HepG2 (cell line): Measurements from ENCODE around the gene TCTN2. TPM values are rescaled to one million over a fixed set of nuclear protein-coding genes. Genes with fewer than 3 reads are reported as not detected.

ENCODE experiments used
- ATAC-seq: fragments of 200-7000 bp; cut with Tn5 transposase; 3 replicates; pipeline ENCODE4 v1.9.1; 2020; ENCODE audit warnings: mild to moderate bottlenecking, moderate library complexity
- BruUV-seq: library from RNA; stranded (reverse); fragments of 400-500 nt; replicated peaks from 2 replicates; lab custom pipeline; 2021; lab: Mats Ljungman, UMichigan
- CTCF ChIA-PET: fragments of 300-600 bp; formaldehyde crosslinking; extraction: SDS; loops from one replicate; lab custom pipeline; 2021; ENCODE audit warnings: low total read pairs, inconsistent platforms, low intra/inter-chr PET ratio; lab: Yijun Ruan, JAX
- POLR2A ChIA-PET: fragments of 350-600 bp; sonication (Branson Sonifier 250); formaldehyde crosslinking; loops from one replicate; lab custom pipeline; 2020; ENCODE audit warnings: antibody characterized with exemption, inconsistent platforms; lab: Yijun Ruan, JAX
- DNase-seq: peaks from one replicate; pipeline ENCODE4 v3.0.0-alpha.2; 2015; ENCODE audit warnings: low spot score
- FAIRE-seq: peaks from 3 replicates; lab custom pipeline; 2011; peaks lifted over from hg19 to GRCh38; lab: Jason Lieb, UNC
- H2AFZ ChIP-seq: one replicate; pipeline ENCODE4 v1.6.1; 2011; ENCODE audit warnings: low read length, inconsistent platforms
- H3K27ac ChIP-seq: fragments of 300-600 bp; 3 replicates; pipeline ENCODE4 v1.8.0; 2011; ENCODE audit warnings: mixed run types, mild to moderate bottlenecking, mixed read lengths, low read length, inconsistent platforms; ENCODE audit not compliant: insufficient read depth; ENCODE audit errors: extremely low read length
- H3K27me3 ChIP-seq, 2 experiments: fragments of 200-600 bp in 1 of 2; 2 replicates in 1 of 2; 3 replicates in 1 of 2; pipeline versions ENCODE4 v1.6.0 to v1.8.0; 2011; ENCODE audit warnings: low read length in 2 of 2, mild to moderate bottlenecking in 2 of 2, moderate library complexity in 2 of 2, inconsistent platforms in 1 of 2; ENCODE audit not compliant: insufficient read depth in 2 of 2, control insufficient read depth in 1 of 2
- H3K36me3 ChIP-seq, 2 experiments: fragments of 200-600 bp in 1 of 2; replicated peaks in 1 of 2; 2 replicates in 1 of 2; 3 replicates in 1 of 2; pipeline versions ENCODE4 v1.5.1 to v1.8.0; 2011; ENCODE audit warnings: low read length in 2 of 2, inconsistent platforms in 1 of 2; ENCODE audit not compliant: insufficient read depth in 2 of 2, control insufficient read depth in 1 of 2
- H3K4me1 ChIP-seq: 2 replicates; pipeline ENCODE4 v1.5.1; 2012; ENCODE audit warnings: low read length, inconsistent platforms; ENCODE audit not compliant: insufficient read depth
- H3K4me2 ChIP-seq: 2 replicates; pipeline ENCODE4 v1.6.0; 2011; ENCODE audit warnings: low read depth, low read length, inconsistent platforms
- H3K4me3 ChIP-seq, 3 experiments: fragments of 200-600 bp in 1 of 3; sonication (generic), shearing (Covaris generic) in 1 of 3; replicated peaks in 1 of 3; 2 replicates each; pipeline ENCODE4 v1.5.1; 2011 to 2016; ENCODE audit warnings: low read length in 3 of 3, inconsistent platforms in 2 of 3, low read depth in 2 of 3, mild to moderate bottlenecking in 2 of 3, control low read depth in 1 of 3, mixed read lengths in 1 of 3; ENCODE audit not compliant: insufficient read depth in 1 of 3
- H3K79me2 ChIP-seq: one replicate; pipeline ENCODE4 v1.6.1; 2011; ENCODE audit warnings: low read length, inconsistent platforms; ENCODE audit not compliant: insufficient read depth
- H3K9ac ChIP-seq: 2 replicates; pipeline ENCODE4 v1.6.0; 2011; ENCODE audit warnings: mild to moderate bottlenecking, low read depth, low read length, inconsistent platforms; ENCODE audit not compliant: insufficient read depth
- H3K9me3 ChIP-seq: 2 replicates; pipeline ENCODE4 v1.5.1; 2012; ENCODE audit warnings: mild to moderate bottlenecking, low read length
- H4K20me1 ChIP-seq: 2 replicates; pipeline ENCODE4 v1.6.0; 2011; ENCODE audit warnings: inconsistent platforms, mild to moderate bottlenecking, low read length, moderate library complexity; ENCODE audit not compliant: insufficient read depth
- HNRNPUL1 ChIP-seq: fragments of 200-400 bp; formaldehyde crosslinking; IDR thresholded peaks from 2 replicates; pipeline ENCODE4 v1.6.1; 2017; ENCODE audit warnings: low read depth, mild to moderate bottlenecking, low read length, moderate library complexity
- HOXA5 ChIP-seq: sonication (generic); formaldehyde crosslinking; IDR thresholded peaks from 2 replicates; pipeline ENCODE4 v1.4.0; 2020; ENCODE audit warnings: missing genetic modification reagents
- RARG ChIP-seq: sonication (generic); formaldehyde crosslinking; IDR thresholded peaks from 2 replicates; pipeline ENCODE4 v1.4.0; 2020; ENCODE audit warnings: low read depth, mild to moderate bottlenecking, missing genetic modification reagents
- ZNF263 ChIP-seq: sonication (generic); formaldehyde crosslinking; IDR thresholded peaks from 2 replicates; pipeline ENCODE4 v1.4.0; 2020; ENCODE audit warnings: missing genetic modification reagents
- ZNF33B ChIP-seq: sonication (generic); formaldehyde crosslinking; IDR thresholded peaks from 2 replicates; pipeline ENCODE4 v1.5.1; 2020; ENCODE audit warnings: mild to moderate bottlenecking, missing genetic modification reagents
- ZNF556 ChIP-seq: sonication (generic); formaldehyde crosslinking; IDR thresholded peaks from 2 replicates; pipeline ENCODE4 v1.4.0; 2020; ENCODE audit warnings: mild to moderate bottlenecking, missing genetic modification reagents, borderline replicate concordance
- ZNF564 ChIP-seq: sonication (generic); formaldehyde crosslinking; IDR thresholded peaks from 2 replicates; pipeline ENCODE4 v1.8.1; 2023; ENCODE audit warnings: mild to moderate bottlenecking, missing genetic modification reagents
- ZNF619 ChIP-seq: sonication (generic); formaldehyde crosslinking; IDR thresholded peaks from 2 replicates; pipeline ENCODE4 v1.4.0; 2020; ENCODE audit warnings: mild to moderate bottlenecking, missing genetic modification reagents
- ZNF629 ChIP-seq: sonication (generic); formaldehyde crosslinking; conservative IDR thresholded peaks from 2 replicates; pipeline ENCODE4 v1.5.0; 2020; ENCODE audit warnings: missing genetic modification reagents
- ZNF792 ChIP-seq: IDR thresholded peaks from 2 replicates; pipeline ENCODE4 v1.6.1; 2016
- WGBS: methylation state at CpG from one replicate; pipeline ENCODE4 v1.1.6; 2017; ENCODE audit warnings: low lambda C conversion rate; 5-methylcytosine and 5-hydroxymethylcytosine counted together
- in situ Hi-C: cut with HindIII; loops from 2 replicates; pipeline ENCODE4 v1.10.0; 2017; ENCODE audit warnings: low pct_unique_long_range_greater_than_20kb; ENCODE audit not compliant: extremely low pct_ligation_motif_present
- intact Hi-C: fragments of 100-400 bp; cut with micrococcal nuclease; formaldehyde crosslinking; loops from one replicate; pipeline ENCODE4 v1.10.0; 2022; ENCODE audit not compliant: unreplicated experiment
- polyA plus RNA-seq, 8 experiments: library from polyadenylated mRNA; depleted of rRNA in 3 of 8; stranded (reverse) in 7 of 8; unstranded in 1 of 8; fragments of >200 nt; fragmentation: Illumina TruSeq in 4 of 8; extraction: Trizol in 4 of 8; gene quantifications; 2 replicates each; pipeline versions ENCODE4 v1.2.1 to v1.2.3, GENCODE V29; 2011 to 2016; ENCODE audit warnings: low read depth in 4 of 8, missing spikeins in 1 of 8, mixed read lengths in 1 of 8; ENCODE audit not compliant: insufficient read depth in 1 of 8
- total RNA-seq, 5 experiments: library from RNA; depleted of rRNA; stranded (reverse); fragments of >200 nt; fragmentation: Illumina TruSeq; extraction: Trizol; gene quantifications; 2 replicates each; pipeline ENCODE4 v1.2.3, GENCODE V29; 2016; ENCODE audit warnings: low read depth in 1 of 5
- TF ChIP-seq, protein P1 (sequence below): IDR thresholded peaks from 2 replicates; pipeline ENCODE4 v1.6.1; 2016; ENCODE audit warnings: missing compliant biosample characterization, missing genetic modification reagents, borderline replicate concordance
- TF ChIP-seq, protein P2 (sequence below): sonication (generic); formaldehyde crosslinking; IDR thresholded peaks from 2 replicates; pipeline ENCODE4 v1.5.0; 2020; ENCODE audit warnings: missing genetic modification reagents
- TF ChIP-seq, protein P3 (sequence below): sonication (generic); formaldehyde crosslinking; IDR thresholded peaks from 2 replicates; pipeline ENCODE4 v1.4.0; 2020; ENCODE audit warnings: missing genetic modification reagents

Gene TCTN2
- total and polyA plus RNA-seq, 2 of the 13 experiments (the other 11 are each of a cell fraction or from before 2014, with no cell fraction given): 5.0 to 8.1 TPM

DNA sequence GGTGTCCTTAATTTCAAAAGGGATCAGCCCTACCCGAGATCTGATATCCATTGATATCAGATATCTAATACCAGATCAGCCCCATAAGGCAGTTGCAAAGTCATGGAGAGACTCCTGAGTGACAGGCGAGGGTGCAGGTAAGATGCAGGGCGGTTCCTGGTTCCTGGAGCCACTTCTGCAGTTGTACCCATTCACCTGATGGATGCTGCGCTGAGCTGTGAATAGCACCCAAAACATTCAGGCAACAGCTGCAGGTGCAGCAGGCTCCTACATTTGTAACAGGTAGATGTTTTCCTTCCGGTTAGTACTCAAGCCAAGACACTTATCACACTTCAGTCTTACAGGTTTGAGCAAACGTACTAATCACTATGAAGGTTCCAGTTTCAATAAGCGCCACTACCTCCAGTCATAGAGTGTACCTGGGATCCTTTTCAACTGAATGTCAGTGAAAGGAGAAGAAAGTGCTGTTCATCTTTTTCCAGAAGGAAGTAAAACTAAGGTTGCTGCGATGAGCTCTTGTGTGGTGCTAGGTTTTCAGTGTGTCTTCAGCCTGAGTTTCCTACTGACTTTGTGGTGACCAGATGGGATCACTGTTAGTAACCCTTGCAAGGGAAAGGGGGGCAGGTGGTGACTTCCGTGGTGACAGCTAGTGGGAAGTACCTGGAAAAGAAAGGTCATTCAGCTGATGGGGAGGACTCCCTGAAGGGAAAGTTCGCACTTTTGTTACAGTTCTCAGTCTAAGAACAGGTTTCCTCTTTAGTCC, 43.1 kb downstream of the TCTN2 start:
- WGBS: 83% methylated on average over 8 of the region's 10 CpGs
- ChIA-PET CTCF (no interaction called here), POLR2A (interaction anchor here (0.6 kb wide), 1 partner anchor 67 kb away, joined by 3 read pairs; no protein-coding TSS in a partner anchor)
- H3K4me3 ChIP-seq: peak overlapping the region in 1 of 3 experiments; percentile 96; a peak in 2 of 6 replicates
- peaks cover 25% of the 10 kb centered on the region for H3K4me1 ChIP-seq
- peak overlapping the region; percentile 85 for H3K9ac ChIP-seq
- in situ Hi-C loops: no loop called here
- no peaks in the 10 kb centered on the region for H3K9me3 ChIP-seq
- BruUV-seq: no TSS peak
- peaks cover 17% of the 10 kb centered on the region for H3K79me2 ChIP-seq
- no peaks in the 10 kb centered on the region for H3K27me3 ChIP-seq
- TF ChIP-seq ZNF629 (CRISPR knock-in tag) (peak; percentile 33; the same call in 1 of the 2 replicates), ZNF263 (CRISPR knock-in tag) (peak; percentile 74)
- TF ChIP-seq, protein P1, sequence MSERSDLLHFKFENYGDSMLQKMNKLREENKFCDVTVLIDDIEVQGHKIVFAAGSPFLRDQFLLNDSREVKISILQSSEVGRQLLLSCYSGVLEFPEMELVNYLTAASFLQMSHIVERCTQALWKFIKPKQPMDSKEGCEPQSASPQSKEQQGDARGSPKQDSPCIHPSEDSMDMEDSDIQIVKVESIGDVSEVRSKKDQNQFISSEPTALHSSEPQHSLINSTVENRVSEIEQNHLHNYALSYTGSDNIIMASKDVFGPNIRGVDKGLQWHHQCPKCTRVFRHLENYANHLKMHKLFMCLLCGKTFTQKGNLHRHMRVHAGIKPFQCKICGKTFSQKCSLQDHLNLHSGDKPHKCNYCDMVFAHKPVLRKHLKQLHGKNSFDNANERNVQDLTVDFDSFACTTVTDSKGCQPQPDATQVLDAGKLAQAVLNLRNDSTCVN: no peak
- TF ChIP-seq, all 625 proteins: peak for 2
- Histone ChIP-seq H2AFZ (no peak overlapping the region), H3K27ac (no peak overlapping the region), H4K20me1 (no peaks in the 10 kb centered on the region), H3K36me3 (no peaks in the 10 kb centered on the region), H3K4me2 (peak overlapping the region; percentile 84)
- ATAC-seq (no peak), DNase-seq (no peak), FAIRE-seq (no peak)
- intact Hi-C loops: loop anchor here (10.0 kb wide), 1 partner anchor 271 kb away; no protein-coding TSS in a partner anchor

DNA sequence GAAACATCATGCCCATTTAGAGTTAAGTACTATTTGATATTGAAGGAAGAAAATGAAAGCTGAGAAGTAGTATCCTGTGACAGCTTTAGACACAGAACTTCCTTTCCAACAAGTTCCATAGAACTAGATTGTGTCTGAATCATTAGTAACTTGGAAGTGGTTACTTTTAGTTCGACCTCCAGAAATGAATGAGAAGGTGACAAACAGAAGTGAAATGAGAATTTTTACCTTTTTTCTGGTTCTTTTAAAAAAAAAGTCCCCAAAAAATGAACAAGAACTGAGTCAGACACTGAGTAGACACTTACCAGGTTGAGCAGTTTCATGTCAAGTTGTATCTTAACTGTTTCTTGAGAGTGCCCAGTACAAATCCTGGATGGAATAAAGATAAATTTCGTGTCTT, 44.3 kb downstream of the TCTN2 start:
- no peak for DNase-seq
- no peak for ATAC-seq
- ChIA-PET POLR2A (no interaction called here), CTCF (no interaction called here)
- no peaks in the 10 kb centered on the region for H4K20me1 ChIP-seq
- BruUV-seq: no TSS peak
- H3K27ac ChIP-seq: no peak overlapping the region
- no peaks in the 10 kb centered on the region for H3K27me3 ChIP-seq
- no peak overlapping the region for H3K4me2 ChIP-seq
- 0 out of 5 replicates have a peak, but pooled peaks cover 0 to 2% of the 10 kb centered on the region in 2 experiments for H3K36me3 ChIP-seq
- no peak overlapping the region for H3K9ac ChIP-seq
- peaks cover 25% of the 10 kb centered on the region for H3K4me1 ChIP-seq
- no peaks in the 10 kb centered on the region for H3K9me3 ChIP-seq
- no peak overlapping the region for H2AFZ ChIP-seq
- intact Hi-C loops: loop anchor here (10.0 kb wide), 1 partner anchor 270 kb away; no protein-coding TSS in a partner anchor
- H3K4me3 ChIP-seq: no peak overlapping the region
- in situ Hi-C loops: no loop called here
- H3K79me2 ChIP-seq: peaks cover 17% of the 10 kb centered on the region
- no peak for FAIRE-seq
- WGBS: 88% methylated on average over 2 of the region's 2 CpGs
- TF ChIP-seq ZNF33B (CRISPR knock-in tag): no peak
- TF ChIP-seq ZNF619: no peak
- no peak for TF ChIP-seq HNRNPUL1
- no peak for TF ChIP-seq RARG (CRISPR knock-in tag)
- TF ChIP-seq ZNF792 (CRISPR knock-in tag): no peak
- TF ChIP-seq HOXA5 (CRISPR knock-in tag): no peak
- no peak for TF ChIP-seq ZNF556 (CRISPR knock-in tag)
- TF ChIP-seq, protein P2, sequence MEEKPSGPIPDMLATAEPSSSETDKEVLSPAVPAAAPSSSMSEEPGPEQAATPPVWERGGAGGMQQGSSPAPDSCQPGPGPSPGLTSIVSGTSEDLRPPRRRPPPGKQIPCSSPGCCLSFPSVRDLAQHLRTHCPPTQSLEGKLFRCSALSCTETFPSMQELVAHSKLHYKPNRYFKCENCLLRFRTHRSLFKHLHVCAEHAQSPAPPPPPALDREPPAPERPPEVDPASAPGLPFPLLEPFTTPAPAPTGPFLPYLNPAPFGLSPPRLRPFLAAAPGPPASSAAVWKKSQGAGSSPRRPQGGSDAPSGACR (CRISPR knock-in tag): no peak
- TF ChIP-seq ZNF564 (CRISPR knock-in tag): no peak
- TF ChIP-seq, protein P3, sequence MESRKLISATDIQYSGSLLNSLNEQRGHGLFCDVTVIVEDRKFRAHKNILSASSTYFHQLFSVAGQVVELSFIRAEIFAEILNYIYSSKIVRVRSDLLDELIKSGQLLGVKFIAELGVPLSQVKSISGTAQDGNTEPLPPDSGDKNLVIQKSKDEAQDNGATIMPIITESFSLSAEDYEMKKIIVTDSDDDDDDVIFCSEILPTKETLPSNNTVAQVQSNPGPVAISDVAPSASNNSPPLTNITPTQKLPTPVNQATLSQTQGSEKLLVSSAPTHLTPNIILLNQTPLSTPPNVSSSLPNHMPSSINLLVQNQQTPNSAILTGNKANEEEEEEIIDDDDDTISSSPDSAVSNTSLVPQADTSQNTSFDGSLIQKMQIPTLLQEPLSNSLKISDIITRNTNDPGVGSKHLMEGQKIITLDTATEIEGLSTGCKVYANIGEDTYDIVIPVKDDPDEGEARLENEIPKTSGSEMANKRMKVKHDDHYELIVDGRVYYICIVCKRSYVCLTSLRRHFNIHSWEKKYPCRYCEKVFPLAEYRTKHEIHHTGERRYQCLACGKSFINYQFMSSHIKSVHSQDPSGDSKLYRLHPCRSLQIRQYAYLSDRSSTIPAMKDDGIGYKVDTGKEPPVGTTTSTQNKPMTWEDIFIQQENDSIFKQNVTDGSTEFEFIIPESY: no peak
